Measurements from ENCODE around the gene CCDC9. TPM values are rescaled to one million over a fixed set of nuclear protein-coding genes. Genes with fewer than 3 reads are reported as not detected.

The CCDC9 gene
- total and polyA plus RNA-seq, 2 of the 13 experiments (the other 11 are each of a cell fraction or from before 2014, with no cell fraction given) = 2.9 to 6.3 TPM

GRCh38 chr19:47230054-47230920 lies 26.0 kb upstream of the CCDC9 start (continued):
- peak; percentile 67; the same call in 1 of the 2 replicates for TF ChIP-seq FOXP4 (CRISPR knock-in tag; IDR thresholded peaks at IDR 0.05)
- peak; percentile 57 for TF ChIP-seq RAD21 (CRISPR knock-in tag; IDR thresholded peaks at IDR 0.05)
- 0 out of 4 replicates have a peak, but pooled peaks of 1 of the 2 experiments have one; percentile 5 for TF ChIP-seq KLF16 (CRISPR knock-in tag; IDR thresholded peaks at IDR 0.05)
- peak; percentile 15; the same call in 1 of the 2 replicates for TF ChIP-seq MYC (CRISPR knock-in tag; IDR thresholded peaks at IDR 0.05; ENCODE audit: borderline replicate concordance)
- 0 out of 2 replicates have a peak, but pooled peaks have one; percentile 39 for TF ChIP-seq HES4 (CRISPR knock-in tag; IDR thresholded peaks at IDR 0.05; ENCODE audit: borderline replicate concordance)
- TF ChIP-seq ZBED4 (CRISPR knock-in tag; IDR thresholded peaks at IDR 0.05; ENCODE audit: borderline replicate concordance) = no peak
- peak; percentile 13; the same call in 1 of the 2 replicates for TF ChIP-seq ARID4A (CRISPR knock-in tag; IDR thresholded peaks at IDR 0.05; ENCODE audit: borderline replicate concordance)
- TF ChIP-seq ZNF740 (CRISPR knock-in tag; IDR thresholded peaks at IDR 0.05) = peak; percentile 89
- peak; percentile 10; the same call in 1 of the 2 replicates for TF ChIP-seq ZNF446 (CRISPR knock-in tag; IDR thresholded peaks at IDR 0.05)
- peak; percentile 2 for TF ChIP-seq ZNF883 (CRISPR knock-in tag; IDR thresholded peaks at IDR 0.05; ENCODE audit: not compliant biosample characterization)
- TF ChIP-seq FOXP1 (IDR thresholded peaks at IDR 0.05) = no peak
- peak; percentile 66 for TF ChIP-seq FOXP1 (CRISPR knock-in tag; IDR thresholded peaks at IDR 0.05)
- TF ChIP-seq SRSF9 (IDR thresholded peaks at IDR 0.05; ENCODE audit: borderline replicate concordance, insufficient read depth, low read depth, low read length, poor library complexity, severe bottlenecking) = no peak
- no peak for TF ChIP-seq ZNF414 (CRISPR knock-in tag; IDR thresholded peaks at IDR 0.05)
- peak; percentile 52; the same call in 1 of the 2 replicates for TF ChIP-seq FOXK2 (IDR thresholded peaks at IDR 0.05)
- TF ChIP-seq FOXA1 (IDR thresholded peaks at IDR 0.05) = no peak
- peak; percentile 76 for TF ChIP-seq FOXA1 (CRISPR knock-in tag; IDR thresholded peaks at IDR 0.05)
